Measurements from ENCODE around the gene TNNC2.
"Not testable (repeated sequence)": the region's sequence is repeated elsewhere in the genome, so short reads cannot be mapped to it uniquely, and the experiment has no call there.

TNNC2 gene

DNA sequence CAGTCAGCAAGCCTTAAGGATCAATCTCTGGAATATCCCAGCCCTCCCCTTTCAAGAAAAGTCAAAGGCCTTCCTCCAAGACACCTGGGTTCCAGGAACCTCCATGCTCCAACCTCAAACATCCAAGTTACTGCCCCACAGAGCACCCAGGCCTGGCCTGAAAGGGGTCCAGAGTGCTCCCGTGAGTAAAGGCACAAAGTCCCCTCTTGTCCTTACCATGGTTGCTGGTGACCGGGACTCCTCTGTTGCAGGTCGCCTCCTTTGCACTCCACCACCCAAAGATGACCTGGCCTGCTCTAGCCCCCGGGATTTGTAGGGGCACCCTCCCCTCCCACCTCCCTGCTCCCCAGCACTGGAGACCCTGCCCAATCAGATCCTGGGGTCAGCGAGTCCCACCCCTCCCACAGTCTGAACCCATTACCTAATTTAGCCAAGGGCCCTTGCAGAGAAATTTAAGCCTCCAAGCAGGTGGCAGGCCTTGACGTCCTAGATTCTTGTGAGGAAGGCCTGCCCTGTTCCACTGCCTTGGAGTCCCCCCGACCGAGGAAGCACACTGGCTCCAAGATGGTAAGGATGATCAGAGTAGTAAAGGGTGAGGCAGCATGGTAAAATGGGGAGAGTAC is at the start of gene TNNC2:
Gene TNNC2 (minus strand): TSS at position 283 of the 623 bp plus-strand sequence. CDS start 64 bp downstream, at position 219.
- FAIRE-seq, result no peak

- no peak for FAIRE-seq
Observed at GRCh38 chr20:45874576-45874975, 47.5 kb upstream of the TNNC2 start.

- not testable (repeated sequence) for FAIRE-seq
Observed at GRCh38 chr20:45874104-45874481, 47.0 kb upstream of the TNNC2 start.

GRCh38 chr20:45873409-45874103 is 46.4 kb upstream of the TNNC2 start:
- FAIRE-seq, result no peak

- no peak for FAIRE-seq
Observed at GRCh38 chr20:45872626-45873025, 45.5 kb upstream of the TNNC2 start.

GRCh38 chr20:45867819-45868176 is 40.7 kb upstream of the TNNC2 start:
- no peak for FAIRE-seq

GRCh38 chr20:45867136-45867818 is 40.2 kb upstream of the TNNC2 start:
- no peak for FAIRE-seq

DNA sequence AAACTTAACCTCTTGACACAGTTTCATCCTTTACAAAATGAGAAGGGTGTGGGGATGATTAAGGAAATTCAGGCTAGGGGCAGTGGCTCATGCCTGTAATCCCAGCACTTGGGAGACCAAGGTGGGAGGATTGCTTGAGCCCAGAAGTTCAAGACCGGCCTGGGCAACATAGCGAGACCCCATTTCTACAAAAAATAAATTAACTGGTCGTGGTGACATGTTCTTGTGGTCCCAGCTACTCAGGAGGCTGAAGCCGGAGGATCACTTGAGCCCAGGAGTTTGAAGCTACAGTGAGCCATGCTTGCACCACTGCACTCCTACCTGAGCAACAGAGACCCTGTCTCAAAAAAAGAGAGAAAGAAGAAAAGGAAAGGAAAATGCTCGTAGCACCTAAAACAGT is 39.3 kb upstream of the TNNC2 start:
- FAIRE-seq, result no peak

DNA sequence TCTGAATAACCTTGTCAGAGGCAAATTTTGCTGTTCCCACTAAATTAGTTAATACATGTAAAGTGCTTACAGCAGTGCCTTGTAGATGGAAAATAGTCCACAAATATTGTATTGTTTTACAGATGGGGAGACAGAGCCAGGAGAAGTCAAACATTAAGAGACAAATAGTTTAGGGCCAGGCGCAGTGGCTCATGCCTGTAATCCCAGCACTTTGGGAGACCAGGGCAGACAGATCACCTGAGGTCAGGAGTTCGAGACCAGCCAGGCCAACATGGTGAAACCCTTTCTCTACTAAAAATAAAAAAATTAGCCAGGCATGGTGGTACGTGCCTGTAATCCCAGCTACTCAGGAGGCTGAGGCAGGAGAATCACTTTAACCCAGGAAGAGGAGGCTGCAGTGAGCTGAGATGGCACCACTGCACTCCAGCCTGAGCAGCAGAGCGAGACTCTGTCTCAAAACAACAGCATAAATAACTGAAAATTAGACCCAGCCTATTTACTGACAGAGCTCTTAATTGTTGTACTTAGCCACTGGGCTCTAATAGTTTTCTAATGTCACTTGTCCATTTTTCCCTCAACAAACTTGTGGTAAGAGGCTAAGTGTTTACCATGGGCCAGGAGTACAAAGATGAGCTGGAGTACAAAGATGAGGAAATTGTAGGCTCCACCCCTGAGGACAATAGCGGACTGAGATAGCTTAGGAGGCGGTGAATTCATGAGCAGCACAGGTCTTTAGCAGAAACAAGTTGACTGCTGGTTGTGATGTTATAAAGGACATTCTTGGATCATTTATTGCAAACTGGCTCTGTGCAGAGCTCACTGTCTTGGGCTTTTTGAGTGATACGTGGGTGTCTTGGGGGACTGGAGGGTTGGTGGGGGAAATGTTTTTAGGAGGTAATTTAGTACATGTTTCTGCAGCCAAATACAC is 36.7 kb upstream of the TNNC2 start:
- no peak for FAIRE-seq

DNA sequence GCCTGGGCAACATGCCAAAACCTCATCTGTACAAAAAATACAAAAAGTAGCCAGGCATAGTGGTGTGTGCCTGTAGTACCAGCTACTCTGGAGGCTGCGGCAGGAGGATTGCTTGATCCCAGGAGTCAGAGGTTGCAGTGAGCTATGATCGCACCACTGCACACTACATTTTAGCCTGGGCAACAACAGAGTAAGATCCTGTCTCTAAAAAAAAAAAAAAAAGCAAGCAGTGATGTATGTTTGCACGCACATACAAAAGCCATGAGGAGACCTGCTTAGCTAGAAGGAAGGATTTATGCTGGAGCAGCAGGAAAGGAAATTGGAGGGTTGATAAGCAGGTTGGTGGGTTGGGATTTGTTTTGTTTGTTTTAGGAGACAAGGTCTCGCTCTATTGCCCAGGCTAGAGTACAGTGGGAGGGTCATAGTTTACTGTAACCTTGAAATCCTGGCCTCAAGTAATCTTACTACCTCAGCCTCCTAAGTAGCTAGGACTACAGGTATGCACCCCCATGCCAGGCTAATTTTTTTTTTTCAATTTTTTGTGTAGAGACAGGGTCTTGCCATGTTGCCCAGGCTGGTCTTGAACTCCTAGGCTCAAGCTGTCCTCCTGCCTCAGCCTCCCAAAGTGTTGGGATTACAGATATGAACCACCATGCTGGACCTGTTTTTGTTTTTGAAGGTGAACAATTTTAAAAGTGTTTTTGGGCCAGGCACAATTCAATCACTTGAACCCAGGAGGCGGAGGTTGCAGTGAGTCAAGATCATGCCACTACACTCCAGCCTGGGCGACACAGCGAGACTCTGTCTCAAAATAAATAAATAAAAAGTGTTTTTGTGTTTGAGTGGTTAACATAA is 34.3 kb upstream of the TNNC2 start:
- FAIRE-seq, result no peak

- no peak for FAIRE-seq
Observed at GRCh38 chr20:45860560-45861220, 33.6 kb upstream of the TNNC2 start.

- FAIRE-seq, result no peak
Observed at GRCh38 chr20:45859916-45860315, 32.8 kb upstream of the TNNC2 start.

DNA sequence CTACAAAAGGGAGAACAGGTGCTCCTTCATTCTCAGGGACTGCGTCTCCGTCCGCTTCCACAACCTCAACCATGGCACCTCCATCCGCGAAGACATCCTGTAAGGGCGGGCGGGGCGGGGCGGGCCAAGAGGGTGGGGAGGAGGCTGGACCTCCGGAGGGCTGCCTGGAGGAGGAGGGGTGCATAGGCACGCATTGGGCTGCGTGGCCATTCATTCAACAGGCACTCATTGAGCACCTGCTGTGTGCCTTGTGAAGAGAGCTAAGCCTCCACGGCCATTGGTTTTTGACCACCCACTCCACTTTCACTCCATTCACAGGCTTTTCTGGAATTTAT is 30.7 kb upstream of the TNNC2 start:
- no peak for FAIRE-seq

GRCh38 chr20:45857114-45857881 is 30.2 kb upstream of the TNNC2 start, which contains the start of the genes ACOT8 and ZSWIM3:
ACOT8 (minus strand) TSS chr20:45857392; CDS start chr20:45857315, 77 bp downstream.
ZSWIM3 (plus strand) TSS chr20:45857614; CDS start chr20:45857826, 212 bp downstream.
- peak; percentile 89 for FAIRE-seq

DNA sequence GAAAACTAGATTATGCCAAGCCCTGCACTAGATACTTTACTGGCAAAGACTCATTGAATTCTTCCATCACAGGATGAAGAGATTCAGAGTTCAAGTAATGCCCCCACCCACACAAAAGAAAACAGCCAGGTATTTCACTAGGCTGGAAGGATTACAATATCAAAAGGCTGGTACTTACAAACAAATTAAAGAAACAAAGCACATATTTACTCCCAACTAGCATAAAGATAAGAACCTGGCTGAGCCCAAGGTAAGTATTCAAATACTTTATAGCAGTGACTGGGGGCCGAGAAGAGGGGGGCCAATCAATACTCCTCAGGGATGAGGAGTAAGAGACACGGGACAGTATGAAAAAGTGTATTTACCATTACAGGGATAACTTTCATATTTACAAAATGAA is 26.4 kb upstream of the TNNC2 start:
- FAIRE-seq, result no peak

DNA sequence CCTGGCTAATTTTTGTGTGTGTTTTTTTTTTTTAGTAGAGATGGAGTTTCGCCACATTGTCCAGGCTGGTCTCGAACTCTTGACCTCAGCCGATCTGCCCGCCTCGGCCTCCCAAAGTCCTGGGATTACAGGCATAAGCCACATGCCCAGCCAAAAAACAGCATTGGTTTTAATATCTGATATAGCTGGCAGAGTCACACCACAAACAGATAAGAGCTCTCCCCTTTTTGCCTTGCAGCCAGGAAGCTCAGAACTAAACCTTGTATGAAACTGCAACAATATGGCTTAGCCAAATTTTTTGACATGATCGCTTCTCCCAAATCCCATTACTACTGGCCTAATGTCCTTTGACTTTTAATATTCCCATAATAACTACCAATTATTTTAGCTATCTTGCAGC is 25.2 kb upstream of the TNNC2 start:
- FAIRE-seq, result no peak

DNA sequence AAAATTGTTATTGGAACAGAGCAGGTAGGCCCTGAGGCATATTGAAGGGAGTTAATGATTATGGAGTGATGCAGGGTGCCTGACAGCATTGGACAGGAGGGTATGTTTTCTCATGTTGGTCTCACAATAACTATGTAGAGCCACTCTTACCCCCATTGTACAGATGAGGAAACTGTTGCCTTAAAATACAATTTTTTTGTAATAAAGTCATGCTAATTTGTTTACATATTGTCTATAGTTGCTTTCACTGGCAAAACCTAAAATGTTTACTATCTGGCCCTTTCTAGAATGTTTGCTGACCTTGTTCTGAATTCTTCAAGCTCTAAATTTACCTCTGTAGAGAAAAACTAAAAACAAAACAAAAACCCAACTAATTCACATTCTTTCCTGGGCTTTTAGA is 24.4 kb upstream of the TNNC2 start:
- FAIRE-seq, result no peak

DNA sequence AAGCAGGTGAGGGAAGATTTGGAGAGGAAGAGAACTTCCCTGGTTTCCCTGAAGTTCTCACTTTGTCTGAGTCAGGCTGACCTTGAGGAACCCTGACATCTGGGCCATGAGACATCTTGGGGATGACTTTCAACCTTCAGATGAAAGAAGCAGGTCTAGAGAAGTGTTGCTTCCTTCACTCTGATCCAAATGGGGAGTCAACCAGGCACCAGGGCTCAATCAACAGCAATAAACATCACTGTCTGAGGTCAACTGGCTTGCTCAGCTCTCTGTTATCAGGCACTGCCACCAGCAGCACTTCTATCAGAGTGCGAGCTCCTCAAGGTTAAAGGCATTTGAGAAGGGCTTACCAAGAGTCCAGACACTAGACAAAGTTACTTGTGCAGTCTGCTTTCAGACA is 23.8 kb upstream of the TNNC2 start:
- no peak for FAIRE-seq

- FAIRE-seq, result no peak
Observed at GRCh38 chr20:45850238-45850637, 23.1 kb upstream of the TNNC2 start.

DNA sequence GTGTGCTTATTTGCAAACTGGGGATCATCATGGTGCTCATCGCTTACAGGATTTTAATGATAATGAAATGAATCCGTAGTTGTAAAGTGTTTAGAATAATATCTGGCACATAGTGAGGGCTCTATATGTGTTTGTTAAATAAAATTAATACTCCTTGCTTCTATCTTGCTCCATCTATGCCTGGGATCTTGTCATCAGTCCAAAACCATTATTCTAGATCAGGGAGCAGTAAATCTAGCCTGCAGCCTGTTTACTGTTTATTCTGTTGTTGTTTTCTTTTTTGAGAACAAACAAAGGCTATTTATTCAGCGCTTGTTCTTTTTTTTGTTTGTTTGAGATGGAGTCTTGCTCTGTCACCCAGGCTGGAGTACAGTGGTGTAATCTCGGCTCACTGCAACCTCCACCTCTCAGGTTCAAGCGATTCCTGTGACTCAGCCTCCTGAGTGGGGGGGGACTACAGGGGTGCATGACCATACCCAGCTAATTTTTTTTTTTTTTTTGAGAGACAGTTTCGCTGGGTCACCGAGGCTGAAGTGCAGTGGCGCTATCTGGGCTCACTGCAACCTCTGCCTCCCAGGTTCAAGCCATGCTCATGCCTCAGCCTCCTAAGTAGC is 22.0 kb upstream of the TNNC2 start:
- FAIRE-seq, result no peak
